ENCODE results near the gene CSF3.

- TF ChIP-seq, protein P1, sequence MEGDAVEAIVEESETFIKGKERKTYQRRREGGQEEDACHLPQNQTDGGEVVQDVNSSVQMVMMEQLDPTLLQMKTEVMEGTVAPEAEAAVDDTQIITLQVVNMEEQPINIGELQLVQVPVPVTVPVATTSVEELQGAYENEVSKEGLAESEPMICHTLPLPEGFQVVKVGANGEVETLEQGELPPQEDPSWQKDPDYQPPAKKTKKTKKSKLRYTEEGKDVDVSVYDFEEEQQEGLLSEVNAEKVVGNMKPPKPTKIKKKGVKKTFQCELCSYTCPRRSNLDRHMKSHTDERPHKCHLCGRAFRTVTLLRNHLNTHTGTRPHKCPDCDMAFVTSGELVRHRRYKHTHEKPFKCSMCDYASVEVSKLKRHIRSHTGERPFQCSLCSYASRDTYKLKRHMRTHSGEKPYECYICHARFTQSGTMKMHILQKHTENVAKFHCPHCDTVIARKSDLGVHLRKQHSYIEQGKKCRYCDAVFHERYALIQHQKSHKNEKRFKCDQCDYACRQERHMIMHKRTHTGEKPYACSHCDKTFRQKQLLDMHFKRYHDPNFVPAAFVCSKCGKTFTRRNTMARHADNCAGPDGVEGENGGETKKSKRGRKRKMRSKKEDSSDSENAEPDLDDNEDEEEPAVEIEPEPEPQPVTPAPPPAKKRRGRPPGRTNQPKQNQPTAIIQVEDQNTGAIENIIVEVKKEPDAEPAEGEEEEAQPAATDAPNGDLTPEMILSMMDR (IDR thresholded peaks at IDR 0.05), result no peak
- no peak for TF ChIP-seq POLR2A (IDR thresholded peaks at IDR 0.05)
Observed at GRCh38 chr17:40005520-40005919, 9.7 kb upstream of the CSF3 start.
